Neural progenitor cell (in vitro differentiated cells): ENCODE data around the gene MSRB1.
"Not testable (repeated sequence)": the region's sequence is repeated elsewhere in the genome, so short reads cannot be mapped to it uniquely, and the experiment has no call there.

ENCODE experiments used
- CTCF ChIP-seq: fragments of 200-600 bp; sonication (generic); IDR thresholded peaks from 2 replicates; pipeline ENCODE4 v1.5.1; 2017; ENCODE audit warnings: antibody characterized with exemption, mild to moderate bottlenecking
- EZH2 ChIP-seq: fragments of 200-600 bp; sonication (generic); IDR thresholded peaks from 2 replicates; pipeline ENCODE4 v1.6.1; 2017; ENCODE audit warnings: antibody characterized with exemption, mild to moderate bottlenecking, moderate library complexity
- EZH2phosphoT487 ChIP-seq: fragments of 200-600 bp; sonication (generic); IDR thresholded peaks from 2 replicates; pipeline ENCODE4 v1.6.1; 2017; ENCODE audit warnings: antibody characterized with exemption

DNA sequence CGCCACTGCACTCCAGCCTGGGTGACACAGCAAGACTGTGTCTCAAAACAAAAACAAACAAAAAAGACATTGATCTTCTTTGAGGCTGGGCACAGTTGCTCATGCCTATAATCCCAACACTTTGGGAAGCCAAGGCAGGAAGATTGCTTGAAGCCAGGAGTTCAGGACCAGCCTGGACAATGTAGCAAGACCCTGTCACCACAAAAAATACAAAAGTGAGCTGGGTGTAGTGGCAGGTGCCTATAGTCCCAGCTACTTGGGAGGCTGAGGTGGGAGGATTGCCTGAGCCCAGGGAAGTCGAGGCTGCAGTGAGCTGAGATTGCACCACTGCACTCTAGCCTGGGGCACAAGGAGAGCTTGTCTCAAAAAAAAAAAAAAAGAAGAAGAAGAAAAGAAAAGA lies 45.3 kb downstream of the MSRB1 start:
- TF ChIP-seq EZH2, CTCF, EZH2phosphoT487: not testable (repeated sequence)
